Head of caudate nucleus (tissue), 42 donors: ENCODE results near the gene PRDM16.

Experiments used
- DNase-seq, 42 donors: peaks; one replicate each; pipeline versions ENCODE4 v3.0.0 to v3.0.0-alpha.2; 2020 to 2021; ENCODE audit warnings: mixed read lengths in 7 of 42
- intact Hi-C: fragments of 100-400 bp; cut with DNase I; formaldehyde crosslinking; loops from one replicate; pipeline ENCODE4 v1.15.0; 2022

Gene PRDM16

DNA sequence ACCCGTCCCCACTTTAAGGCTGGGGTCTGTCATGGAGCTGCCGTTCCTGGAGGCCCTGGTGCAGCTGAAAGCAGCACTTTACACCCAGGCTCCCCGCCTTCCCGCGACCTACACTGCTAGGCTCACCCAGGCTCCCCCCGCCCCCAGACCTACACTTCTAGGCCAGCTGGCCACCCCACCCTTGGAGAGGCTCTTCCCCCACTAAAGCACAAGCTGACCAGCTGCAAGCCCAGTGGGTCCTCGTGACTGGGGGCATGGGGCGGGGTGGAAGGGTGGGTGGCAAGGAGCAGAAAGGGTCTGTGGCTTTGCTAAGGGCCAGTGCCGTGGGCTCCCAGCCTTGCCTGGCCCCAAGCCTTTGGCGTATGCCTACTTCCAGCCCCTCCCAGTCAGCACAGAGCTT, 375.7 kb downstream of the PRDM16 start:
- intact Hi-C loops, result no loop called here
- DNase-seq, result peak in 33 of 42 donors; percentile 30 to 82 (median 56)

DNA sequence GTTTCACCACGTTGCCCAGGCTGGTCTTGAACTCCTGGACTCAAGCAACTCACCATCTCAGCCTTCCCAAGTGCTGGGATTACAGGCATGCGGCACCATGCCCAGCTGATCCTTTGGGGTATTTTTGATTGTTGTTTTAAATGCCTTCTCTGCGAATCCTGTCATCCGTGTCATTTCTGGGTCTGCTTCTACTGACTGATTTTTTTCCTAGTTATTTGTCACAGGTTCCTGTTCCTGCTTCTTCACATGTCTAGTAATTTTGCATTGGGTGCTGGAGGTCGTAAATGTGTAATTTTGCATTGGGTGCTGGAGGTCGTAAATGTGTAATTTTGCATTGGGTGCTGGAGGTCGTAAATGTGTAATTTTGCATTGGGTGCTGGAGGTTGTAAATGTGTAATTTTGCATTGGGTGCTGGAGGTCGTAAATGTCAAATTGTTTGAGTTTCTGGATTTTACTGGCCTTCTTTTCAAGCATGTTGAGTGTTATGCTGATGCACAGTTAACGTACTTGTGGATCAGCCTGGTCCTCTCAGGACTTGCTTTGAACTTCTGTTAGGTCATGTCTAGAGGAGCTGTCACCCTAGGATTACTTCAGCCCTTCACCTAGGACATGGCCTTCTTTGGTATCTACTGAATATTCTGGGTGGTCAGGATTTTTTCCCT, 381.3 kb downstream of the PRDM16 start:
- DNase-seq, result no peak
- intact Hi-C loops, result loop anchor here (5.0 kb wide), 2 partner anchors 37 to 167 kb away; no protein-coding TSS in a partner anchor

GRCh38 chr1:3450983-3451382, 382.0 kb downstream of the PRDM16 start:
- DNase-seq, result no peak
- intact Hi-C loops, result loop anchor here (5.0 kb wide), 2 partner anchors 36 to 166 kb away; no protein-coding TSS in a partner anchor

DNA sequence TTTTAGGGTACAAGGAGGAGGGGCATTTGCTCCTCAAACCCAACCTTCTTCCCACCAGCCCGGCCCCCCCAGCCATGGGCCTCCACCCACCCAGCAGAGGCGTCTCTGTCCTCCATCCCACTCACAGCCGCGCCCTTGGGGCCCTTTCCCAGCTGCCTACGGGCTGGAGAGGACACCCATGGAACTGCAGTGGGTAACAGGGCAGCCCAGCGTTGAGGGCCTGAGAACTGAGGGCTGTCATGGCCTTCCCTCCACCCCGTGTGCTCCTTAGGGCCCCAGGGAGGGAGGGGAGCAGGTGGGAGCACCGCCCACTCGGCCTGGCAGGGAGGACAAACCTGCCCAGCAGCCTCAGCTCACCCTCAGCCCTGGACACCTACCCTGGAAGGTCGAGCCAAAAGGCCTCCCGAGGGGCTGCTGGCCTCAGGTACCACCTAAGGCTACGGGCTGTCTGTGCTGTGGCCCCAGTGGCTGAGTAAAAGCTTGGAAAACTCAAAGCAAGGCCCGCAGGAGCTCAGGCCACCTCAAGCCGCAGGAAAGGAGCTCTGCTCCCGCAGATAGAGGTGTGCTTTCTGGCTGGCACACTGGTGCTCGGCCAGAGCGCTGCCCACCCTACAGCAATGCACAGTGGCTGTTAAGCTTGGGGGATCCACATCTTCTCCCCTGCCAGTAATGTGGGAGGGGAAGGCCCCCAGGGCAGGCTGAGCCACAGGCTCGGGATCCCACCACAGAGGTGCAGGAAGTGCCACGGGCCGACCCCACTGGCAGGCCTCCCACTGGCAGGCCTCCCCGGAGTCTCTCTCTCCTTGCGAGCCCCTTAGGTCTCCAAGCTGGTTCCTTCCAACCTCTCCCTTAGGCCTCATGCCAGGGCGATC, 383.2 kb downstream of the PRDM16 start:
- intact Hi-C loops, result loop anchor here (5.0 kb wide), 2 partner anchors 35 to 165 kb away; no protein-coding TSS in a partner anchor
- no peak for DNase-seq

- DNase-seq, result no peak
These were observed 383.8 kb downstream of the PRDM16 start for GRCh38 chr1:3452866-3453175.

DNA sequence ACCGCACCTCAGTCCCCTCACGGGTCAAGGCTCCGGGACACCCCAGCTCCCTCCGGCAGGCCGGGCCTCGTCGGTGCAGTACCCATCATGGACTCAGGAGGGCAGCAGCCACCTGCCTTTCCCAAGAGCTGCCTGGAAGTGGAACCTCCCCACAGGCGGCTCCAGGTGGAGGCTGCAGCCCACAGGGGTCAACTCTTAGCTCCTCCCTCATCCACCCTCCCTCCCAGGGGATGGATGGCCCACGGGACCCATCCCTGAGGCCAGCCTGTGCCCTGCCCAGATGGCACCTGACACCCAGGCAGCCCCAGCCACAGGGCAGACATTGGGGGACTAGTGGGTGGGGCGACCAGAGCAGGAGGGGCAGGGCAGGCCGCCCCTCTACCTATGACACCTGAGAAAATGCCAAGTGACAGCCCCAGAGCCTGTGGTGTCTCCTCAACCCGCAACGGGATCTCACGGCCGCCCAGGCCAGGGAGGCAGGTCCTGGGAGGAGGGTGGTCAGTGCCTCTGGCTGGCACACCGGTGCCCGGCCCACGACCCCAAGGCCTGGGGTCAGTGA, 384.3 kb downstream of the PRDM16 start:
- peak in 41 of 42 donors; percentile 65 to 91 (median 83) for DNase-seq
- intact Hi-C loops, result loop anchor here (5.0 kb wide), 2 partner anchors 34 to 164 kb away; no protein-coding TSS in a partner anchor

More at GRCh38 chr1:3452866-3453175, 383.8 kb downstream of the PRDM16 start:
- intact Hi-C loops, result loop anchor here (5.0 kb wide), 2 partner anchors 34 to 164 kb away; no protein-coding TSS in a partner anchor

DNA sequence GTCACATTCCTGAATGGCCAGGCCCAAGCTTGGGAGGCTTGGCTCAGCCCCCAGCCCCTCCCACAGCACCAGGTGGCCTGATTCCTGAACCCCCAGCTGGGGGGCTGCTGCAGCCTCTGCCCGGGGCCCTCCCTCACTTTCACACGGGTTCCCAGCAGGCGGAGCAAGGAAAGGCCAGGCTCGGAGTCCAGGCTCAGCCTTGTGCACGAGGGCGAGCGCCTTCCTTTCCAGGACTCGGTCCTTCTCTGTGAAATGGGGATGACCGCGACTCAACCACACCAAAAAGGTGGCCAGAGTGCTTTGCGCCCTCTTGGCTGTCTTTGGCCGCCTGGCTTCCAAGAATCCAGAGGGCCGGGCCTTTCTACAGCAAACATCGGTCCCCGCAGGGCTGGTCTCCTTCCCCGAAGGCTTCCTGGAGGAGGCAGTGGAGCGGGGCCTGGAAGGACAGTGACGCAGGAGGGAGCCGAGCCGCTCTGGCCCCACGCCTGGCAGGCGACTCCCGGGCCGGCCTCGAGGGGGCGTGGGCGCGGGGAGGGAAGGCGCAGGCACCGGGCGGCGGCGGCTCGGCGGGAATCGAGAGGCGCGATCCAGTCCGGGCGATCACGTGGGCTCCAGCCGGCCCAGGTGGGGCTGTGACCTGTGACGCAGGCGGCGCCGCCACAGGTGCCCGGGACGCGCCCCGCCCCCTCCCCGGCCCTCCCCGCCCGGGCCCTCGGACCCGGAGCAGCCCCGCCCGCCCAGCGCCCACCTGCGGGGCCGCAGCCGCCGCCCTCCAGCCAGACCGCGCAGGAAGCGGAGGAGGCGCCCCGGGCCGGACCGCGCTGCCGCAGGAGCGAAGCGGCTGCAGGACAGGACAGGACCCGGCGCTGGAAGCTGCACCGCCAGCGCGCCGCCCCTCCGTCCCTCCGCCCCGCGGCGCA, 385.1 kb downstream of the PRDM16 start, which contains the start of gene ARHGEF16:
TSS of gene ARHGEF16 (plus strand) at position 775 of the 920 bp plus-strand sequence. CDS start 8,420 bp downstream, outside the sequence.
- intact Hi-C loops, result loop anchor here (5.0 kb wide), 2 partner anchors 33 to 163 kb away; no protein-coding TSS in a partner anchor
- DNase-seq, result peak in 8 of 42 donors; percentile 19 to 63 (median 38)

- DNase-seq, result no peak
- intact Hi-C loops, result loop anchor here (5.0 kb wide), 2 partner anchors 32 to 162 kb away; no protein-coding TSS in a partner anchor
These were observed 386.0 kb downstream of the PRDM16 start for GRCh38 chr1:3454811-3455618.

DNA sequence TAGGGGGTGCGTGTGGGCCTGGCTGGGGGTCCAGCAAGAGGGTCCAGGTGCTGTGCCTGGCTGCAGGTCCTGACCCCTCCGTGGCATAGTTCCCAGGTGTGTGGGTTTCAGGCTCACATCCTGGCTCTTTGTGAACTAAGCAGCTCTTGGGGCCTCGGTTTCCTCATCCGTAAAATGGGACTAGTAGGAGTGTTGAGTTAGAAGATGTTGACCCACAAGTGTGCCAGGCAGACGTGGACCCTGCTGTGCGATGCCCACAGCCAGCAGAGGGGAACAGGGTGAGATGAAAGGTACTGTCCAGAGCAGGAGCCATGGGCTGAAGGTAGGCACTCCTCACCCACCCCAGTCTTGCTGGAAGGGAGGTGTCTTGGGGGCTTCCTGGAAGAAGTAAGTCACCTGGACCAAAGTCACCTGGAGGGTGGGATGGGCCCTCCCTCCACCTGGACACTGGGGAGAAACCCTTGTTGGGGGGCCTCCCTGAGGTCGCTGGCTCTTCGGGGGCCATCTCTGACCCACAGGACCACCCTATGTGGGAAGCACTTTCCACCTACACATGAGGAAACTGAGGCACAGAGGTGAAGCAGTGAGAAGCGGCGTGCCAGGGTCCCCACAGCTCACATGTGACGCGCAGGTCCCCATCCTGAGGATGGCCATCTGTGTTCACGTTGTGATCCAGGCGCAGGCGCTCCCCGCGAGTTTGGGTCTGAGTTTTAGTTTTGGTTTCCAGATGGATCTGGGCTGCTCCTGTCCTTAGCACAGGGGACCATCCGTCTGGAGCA, 386.9 kb downstream of the PRDM16 start:
- DNase-seq, result no peak
- intact Hi-C loops, result no loop called here

DNA sequence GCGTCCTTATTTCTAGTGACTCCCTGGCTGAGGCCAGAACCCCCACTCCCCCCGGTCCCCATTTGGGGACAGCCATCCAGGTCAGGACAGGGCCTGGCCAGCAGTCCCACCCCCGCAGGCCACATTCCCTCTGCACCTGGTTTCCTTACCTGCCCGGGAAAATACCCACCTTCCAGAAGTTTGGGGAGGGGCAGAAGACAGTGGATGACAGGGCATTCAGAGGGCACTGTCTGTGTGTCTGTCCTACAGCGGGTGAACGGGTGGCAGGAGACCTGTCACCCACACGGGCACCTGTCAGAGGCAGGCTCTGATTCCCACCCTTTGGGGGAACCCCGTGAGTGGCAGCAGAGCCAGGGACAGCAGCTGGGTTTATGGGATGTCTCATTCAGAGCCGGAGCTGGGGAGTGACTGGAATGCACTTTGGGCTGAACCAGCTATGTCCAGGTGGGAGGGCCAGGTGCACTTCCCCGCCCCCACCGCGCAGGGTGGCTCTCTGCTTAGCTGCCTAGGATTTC, 387.5 kb downstream of the PRDM16 start:
- intact Hi-C loops, result no loop called here
- no peak for DNase-seq

GRCh38 chr1:3456964-3457909, 388.2 kb downstream of the PRDM16 start:
- intact Hi-C loops, result no loop called here
- no peak for DNase-seq

- intact Hi-C loops, result no loop called here
- peak in 32 of 42 donors; percentile 31 to 81 (median 50) for DNase-seq
These were observed 389.2 kb downstream of the PRDM16 start for GRCh38 chr1:3457910-3458883.

DNA sequence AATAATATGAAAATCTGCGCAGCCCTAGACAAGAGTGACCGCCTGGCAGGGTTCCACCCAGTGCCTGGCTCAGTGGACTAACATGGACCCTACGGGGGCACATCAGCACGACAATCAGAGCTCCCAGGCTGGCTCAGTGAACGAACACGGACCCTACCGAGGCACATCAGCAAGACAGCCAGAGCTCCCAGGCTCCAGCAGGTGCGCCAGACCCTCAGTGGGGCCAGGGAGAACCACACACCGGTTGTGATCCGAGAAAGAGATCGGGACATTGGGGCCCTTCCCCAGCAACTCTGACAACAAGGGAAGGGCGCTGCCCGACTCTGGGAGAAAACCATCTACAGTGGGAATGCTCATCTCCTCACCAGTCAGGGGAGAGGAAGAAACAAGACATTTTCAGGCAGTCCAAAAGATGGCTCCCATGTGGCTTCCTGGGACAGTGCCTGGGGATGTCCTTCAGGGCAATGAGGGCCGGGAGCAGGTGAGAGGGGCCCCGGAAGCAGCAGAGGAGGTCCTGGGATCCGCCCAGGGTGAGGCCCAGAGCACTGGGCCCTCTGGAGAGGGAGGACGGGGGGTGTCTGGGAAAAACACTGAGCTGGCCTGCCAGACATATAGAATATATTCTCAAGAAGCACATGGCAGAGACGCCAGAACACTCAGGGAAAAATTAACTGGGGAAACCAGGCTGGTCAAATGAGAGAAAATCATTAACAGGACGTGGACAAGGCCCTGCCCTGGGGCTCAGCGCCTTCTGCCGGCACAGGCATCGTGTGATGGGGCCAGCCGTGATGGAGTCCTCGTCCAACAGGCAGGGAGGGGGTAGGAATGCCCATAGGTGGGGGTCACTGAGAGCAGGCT, 390.3 kb downstream of the PRDM16 start:
- intact Hi-C loops, result no loop called here
- DNase-seq, result no peak
